Endothelial cell of umbilical vein (primary cell): ENCODE data around the gene ARHGEF28. TPM values are rescaled to one million over a fixed set of nuclear protein-coding genes. Genes with fewer than 3 reads are reported as not detected.

ENCODE experiments used
- BruUV-seq: library from RNA; stranded (reverse); fragments of 400-500 nt; replicated peaks from 2 replicates; lab custom pipeline; 2021; lab: Mats Ljungman, UMichigan
- CTCF ChIA-PET: fragments of 300-600, 350-600 bp; sonication (Branson Sonifier 250); formaldehyde crosslinking; loops from one replicate; lab custom pipeline; 2021; ENCODE audit warnings: antibody characterized with exemption, inconsistent platforms; lab: Charles Lee
- POLR2A ChIA-PET: fragments of 300-600, 350-600 bp; sonication (Branson Sonifier 250); formaldehyde crosslinking; loops from one replicate; lab custom pipeline; 2021; ENCODE audit warnings: antibody characterized with exemption, inconsistent platforms; lab: Charles Lee
- DNase-seq: peaks from one replicate; pipeline ENCODE4 v3.0.0-alpha.2; 2011; ENCODE audit warnings: low read depth, low spot score
- FAIRE-seq: peaks from 2 replicates; lab custom pipeline; 2011; peaks lifted over from hg19 to GRCh38; lab: Jason Lieb, UNC
- H2AFZ ChIP-seq: 2 replicates; pipeline ENCODE4 v1.6.0; 2012; ENCODE audit warnings: low read depth, low read length, control low read depth, inconsistent platforms
- H3K27ac ChIP-seq: 2 replicates; pipeline ENCODE4 v1.5.1; 2011; ENCODE audit warnings: low read depth, mild to moderate bottlenecking, control low read depth, low read length, moderate library complexity; ENCODE audit not compliant: insufficient read depth
- H3K27me3 ChIP-seq, 2 experiments: 2 replicates each; pipeline versions ENCODE4 v1.6.0 to v1.6.1; 2011; ENCODE audit warnings: low read length in 2 of 2, mixed read lengths in 1 of 2; ENCODE audit not compliant: control insufficient read depth in 2 of 2, insufficient read depth in 2 of 2
- H3K36me3 ChIP-seq, 2 experiments: 2 replicates in 1 of 2; 3 replicates in 1 of 2; pipeline ENCODE4 v1.5.1; 2011; ENCODE audit warnings: low read length in 2 of 2, mild to moderate bottlenecking in 1 of 2, moderate library complexity in 1 of 2; ENCODE audit not compliant: control insufficient read depth in 2 of 2, insufficient read depth in 2 of 2; ENCODE audit errors: extremely low read depth in 1 of 2
- H3K4me1 ChIP-seq: 3 replicates; pipeline ENCODE4 v1.5.1; 2011; ENCODE audit warnings: mild to moderate bottlenecking, low read length; ENCODE audit not compliant: control insufficient read depth, insufficient read depth; ENCODE audit errors: extremely low read depth
- H3K4me2 ChIP-seq: 2 replicates; pipeline ENCODE4 v1.6.1; 2011; ENCODE audit warnings: low read length, control low read depth, mixed read lengths; ENCODE audit not compliant: insufficient read depth
- H3K4me3 ChIP-seq, 3 experiments: fragments of 200-600 bp in 1 of 3; sonication (generic), shearing (Covaris generic) in 1 of 3; replicated peaks in 1 of 3; 2 replicates each; pipeline ENCODE4 v1.5.1; 2011 to 2016; ENCODE audit warnings: control low read depth in 3 of 3, low read length in 3 of 3, mild to moderate bottlenecking in 2 of 3, inconsistent platforms in 1 of 3, low read depth in 1 of 3, moderate library complexity in 1 of 3; ENCODE audit not compliant: insufficient read depth in 1 of 3
- H3K79me2 ChIP-seq: 2 replicates; pipeline ENCODE4 v1.6.0; 2012; ENCODE audit warnings: low read length, inconsistent platforms; ENCODE audit not compliant: control insufficient read depth, insufficient read depth
- H3K9ac ChIP-seq: replicated peaks from 2 replicates; pipeline ENCODE3; 2011; ENCODE audit warnings: low read length, control low read depth; ENCODE audit not compliant: insufficient read depth; ENCODE audit errors: extremely low read depth
- H3K9me1 ChIP-seq: replicated peaks from 3 replicates; pipeline ENCODE4 v1.6.0; 2011; ENCODE audit warnings: mild to moderate bottlenecking, low read length; ENCODE audit not compliant: control insufficient read depth, insufficient read depth; ENCODE audit errors: extremely low read depth
- H3K9me3 ChIP-seq: replicated peaks from 2 replicates; pipeline ENCODE4 v1.5.1; 2012; ENCODE audit warnings: low read length, inconsistent platforms; ENCODE audit not compliant: control insufficient read depth, insufficient read depth
- H4K20me1 ChIP-seq: replicated peaks from 2 replicates; pipeline ENCODE3; 2011; ENCODE audit warnings: mild to moderate bottlenecking, low read length; ENCODE audit not compliant: control insufficient read depth, insufficient read depth; ENCODE audit errors: extremely low read depth
- CTCF ChIP-seq, 2 donors: IDR thresholded peaks; 1 replicate in 1 of 2; 2 replicates in 1 of 2; pipeline ENCODE4 v1.5.1; 2011; ENCODE audit warnings: low read length in 2 of 2, mild to moderate bottlenecking in 2 of 2, moderate library complexity in 2 of 2, control low read depth in 1 of 2, inconsistent platforms in 1 of 2, low read depth in 1 of 2; ENCODE audit not compliant: insufficient read depth in 1 of 2; ENCODE audit errors: extremely low read depth in 1 of 2
- EZH2 ChIP-seq: IDR thresholded peaks from 2 replicates; pipeline ENCODE4 v1.6.1; 2012; ENCODE audit warnings: borderline replicate concordance, low read depth, mild to moderate bottlenecking, moderate library complexity, low read length, inconsistent platforms; ENCODE audit not compliant: severe bottlenecking
- FOS ChIP-seq: IDR thresholded peaks from 2 replicates; pipeline ENCODE4 v1.6.1; 2011; ENCODE audit warnings: mild to moderate bottlenecking, low read length, moderate library complexity, borderline replicate concordance; ENCODE audit not compliant: insufficient read depth
- GATA2 ChIP-seq: IDR thresholded peaks from 2 replicates; pipeline ENCODE4 v1.7.0; 2011; ENCODE audit warnings: low read depth, mild to moderate bottlenecking, moderate library complexity, mixed read lengths, low read length; ENCODE audit not compliant: insufficient read length, insufficient read depth
- JUN ChIP-seq: IDR thresholded peaks from 2 replicates; pipeline ENCODE4 v1.6.1; 2011; ENCODE audit warnings: borderline replicate concordance, low read depth; ENCODE audit not compliant: insufficient read length, insufficient read depth
- MYC ChIP-seq: IDR thresholded peaks from one replicate; pipeline ENCODE4 v1.6.1; 2011; ENCODE audit warnings: mild to moderate bottlenecking, low read depth, low read length
- POLR2A ChIP-seq: IDR thresholded peaks from 2 replicates; pipeline ENCODE4 v1.6.1; 2012; ENCODE audit warnings: low read depth, mild to moderate bottlenecking, control low read depth, low read length
- POLR2AphosphoS5 ChIP-seq: IDR thresholded peaks from 2 replicates; pipeline ENCODE4 v1.6.1; 2012; ENCODE audit warnings: low read depth, mild to moderate bottlenecking, control low read depth, low read length, moderate library complexity; ENCODE audit not compliant: insufficient read depth
- dilution Hi-C: fragments of 300-500 bp; cut with MboI; formaldehyde crosslinking; loops from one replicate; pipeline ENCODE4 v1.15.0; 2019; ENCODE audit warnings: low sequenced_read_pairs; ENCODE audit not compliant: extremely low pct_ligation_motif_present
- intact Hi-C: fragments of 100-400 bp; cut with micrococcal nuclease; formaldehyde crosslinking; loops from one replicate; pipeline ENCODE4 v1.10.0; 2022
- polyA plus RNA-seq, 4 experiments: library from polyadenylated mRNA; depleted of rRNA in 3 of 4; stranded (reverse) in 3 of 4; unstranded in 1 of 4; fragments of >200 nt; gene quantifications; 2 replicates each; pipeline versions ENCODE4 v1.2.1 to v1.2.3, GENCODE V29; 2011 to 2012; ENCODE audit warnings: missing spikeins in 1 of 4
- total RNA-seq: library from RNA; stranded (reverse); gene quantifications from 2 replicates; pipeline ENCODE4 v1.2.3, GENCODE V29; 2021
- TF ChIP-seq, protein P1 (sequence below): IDR thresholded peaks from 2 replicates; pipeline ENCODE4 v1.6.1; 2011; ENCODE audit not compliant: insufficient read depth, insufficient read length

The ARHGEF28 gene
- total and polyA plus RNA-seq, 2 donors (not counting 3 experiments of a cell fraction or from before 2014, with no cell fraction given), result 29.5 to 108 TPM

DNA sequence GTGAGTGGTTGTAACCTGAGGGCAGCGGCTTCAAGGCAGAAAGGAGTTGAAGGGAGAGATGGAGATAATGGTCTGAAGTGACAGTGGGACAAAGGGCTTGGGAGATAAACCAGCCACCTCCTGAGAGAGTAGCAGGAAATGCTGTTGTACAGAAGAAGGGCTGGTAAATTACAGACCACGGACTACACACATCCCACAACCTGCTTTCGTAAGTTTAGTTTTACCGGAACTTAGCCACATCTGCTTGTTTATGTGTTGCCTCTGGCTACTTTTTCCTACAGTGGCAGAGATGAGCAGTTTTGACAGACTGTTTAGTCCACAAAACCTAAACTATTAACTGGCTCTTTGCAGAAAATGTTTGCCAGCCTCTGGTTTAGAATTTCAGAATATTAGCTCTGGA, 269.5 kb downstream of the ARHGEF28 start:
- intact Hi-C loops, result no loop called here
- H2AFZ ChIP-seq, result no peak overlapping the region
- H3K9ac ChIP-seq, result no peak overlapping the region
- H3K27ac ChIP-seq, result no peak overlapping the region
- H3K79me2 ChIP-seq, result no peaks in the 10 kb centered on the region
- no peaks in the 10 kb centered on the region for H3K9me1 ChIP-seq
- no peak overlapping the region for H3K4me3 ChIP-seq
- no peak overlapping the region for H3K4me2 ChIP-seq
- FAIRE-seq (no peak), DNase-seq (no peak)
- TF ChIP-seq, protein P1, sequence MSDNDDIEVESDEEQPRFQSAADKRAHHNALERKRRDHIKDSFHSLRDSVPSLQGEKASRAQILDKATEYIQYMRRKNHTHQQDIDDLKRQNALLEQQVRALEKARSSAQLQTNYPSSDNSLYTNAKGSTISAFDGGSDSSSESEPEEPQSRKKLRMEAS, result no peak
- TF ChIP-seq POLR2A, result no peak
- TF ChIP-seq GATA2, result no peak
- no peak for TF ChIP-seq FOS
- no peak for TF ChIP-seq POLR2AphosphoS5
- TF ChIP-seq EZH2, result no peak
- no peak for TF ChIP-seq MYC
- no peak for TF ChIP-seq CTCF (IDR thresholded peaks at IDR 0.05; ENCODE audit: extremely low read depth in 1 of 2, insufficient read depth in 1 of 2, low read depth in 1 of 2, low read length in 2 of 2)
- no peak for TF ChIP-seq JUN
- peaks cover 21 to 55% of the 10 kb centered on the region in 2 experiments for H3K36me3 ChIP-seq
- no peaks in the 10 kb centered on the region for H3K4me1 ChIP-seq
- H4K20me1 ChIP-seq, result no peaks in the 10 kb centered on the region
- dilution Hi-C loops, result no loop called here
- BruUV-seq, result no TSS peak
- CTCF ChIA-PET, result no interaction called here
- POLR2A ChIA-PET, result no interaction called here
- no peaks in the 10 kb centered on the region for H3K27me3 ChIP-seq
- H3K9me3 ChIP-seq, result no peaks in the 10 kb centered on the region
